HG02571 (cell line): Measurements from ENCODE around the gene GCSAM.
"Not testable (repeated sequence)": the region's sequence is repeated elsewhere in the genome, so short reads cannot be mapped to it uniquely, and the experiment has no call there.

Experiments
- ATAC-seq: cut with Tn5 transposase; IDR thresholded peaks from one replicate; pipeline ENCODE4 v1.9.1; 2021; ENCODE audit warnings: mild to moderate bottlenecking, moderate library complexity; ENCODE audit not compliant: unreplicated experiment

The GCSAM gene

DNA sequence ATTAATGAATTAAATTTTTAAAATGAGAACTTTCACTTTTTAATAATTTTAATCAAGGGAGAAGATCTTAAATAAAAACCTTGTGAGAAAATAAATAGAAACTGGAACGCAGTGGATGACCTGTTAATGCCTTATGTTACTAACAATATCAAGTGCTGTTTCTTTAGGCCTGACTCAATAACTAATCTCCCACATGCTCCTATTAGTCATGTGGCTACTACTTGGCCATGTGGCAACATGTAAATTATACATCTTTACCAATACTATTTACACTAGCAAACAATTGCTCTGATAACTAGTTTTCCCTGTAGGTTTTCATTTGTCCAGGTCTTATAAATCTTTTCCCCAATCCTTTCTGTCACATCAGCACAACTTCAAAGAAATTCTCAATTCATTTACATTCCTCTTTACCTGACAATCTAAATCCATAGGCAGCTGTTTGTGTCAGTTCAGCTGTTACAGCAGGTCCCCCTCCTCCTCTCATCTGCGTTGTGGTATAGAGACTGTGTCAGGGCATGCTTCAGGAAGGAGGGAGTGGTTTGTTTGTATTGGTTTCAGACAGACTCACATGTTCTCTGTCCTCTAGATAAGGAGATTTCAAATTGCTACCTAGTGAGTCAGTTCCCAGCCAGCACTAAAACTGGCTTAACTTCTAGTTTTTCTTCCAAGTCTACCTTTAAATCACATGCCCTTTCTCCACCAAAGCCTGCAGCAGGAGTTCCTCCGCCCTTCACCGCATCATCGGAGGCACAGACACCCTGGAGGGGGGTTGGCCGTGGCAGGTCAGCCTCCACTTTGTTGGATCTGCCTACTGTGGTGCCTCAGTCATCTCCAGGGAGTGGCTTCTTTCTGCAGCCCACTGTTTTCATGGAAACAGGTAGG is 58.2 kb downstream of the GCSAM start:
- ATAC-seq: peak; percentile 83

DNA sequence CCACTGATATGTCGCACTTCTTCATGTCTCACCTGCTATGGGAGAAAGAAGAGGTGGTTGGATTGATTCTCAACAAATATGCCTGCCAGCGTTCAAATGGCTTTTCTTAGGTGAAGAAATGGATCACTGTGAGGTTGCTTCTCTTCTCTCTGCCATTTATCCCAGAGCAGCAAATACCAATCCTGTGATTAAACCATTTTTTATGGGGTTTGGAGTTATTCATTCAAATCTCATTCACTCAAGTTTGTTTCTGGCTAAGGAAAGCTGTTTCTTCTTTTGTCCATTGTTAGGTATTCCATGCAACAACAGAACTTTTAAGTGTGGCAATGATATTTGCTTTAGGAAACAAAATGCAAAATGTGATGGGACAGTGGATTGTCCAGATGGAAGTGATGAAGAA is 59.0 kb downstream of the GCSAM start:
- no peak for ATAC-seq

DNA sequence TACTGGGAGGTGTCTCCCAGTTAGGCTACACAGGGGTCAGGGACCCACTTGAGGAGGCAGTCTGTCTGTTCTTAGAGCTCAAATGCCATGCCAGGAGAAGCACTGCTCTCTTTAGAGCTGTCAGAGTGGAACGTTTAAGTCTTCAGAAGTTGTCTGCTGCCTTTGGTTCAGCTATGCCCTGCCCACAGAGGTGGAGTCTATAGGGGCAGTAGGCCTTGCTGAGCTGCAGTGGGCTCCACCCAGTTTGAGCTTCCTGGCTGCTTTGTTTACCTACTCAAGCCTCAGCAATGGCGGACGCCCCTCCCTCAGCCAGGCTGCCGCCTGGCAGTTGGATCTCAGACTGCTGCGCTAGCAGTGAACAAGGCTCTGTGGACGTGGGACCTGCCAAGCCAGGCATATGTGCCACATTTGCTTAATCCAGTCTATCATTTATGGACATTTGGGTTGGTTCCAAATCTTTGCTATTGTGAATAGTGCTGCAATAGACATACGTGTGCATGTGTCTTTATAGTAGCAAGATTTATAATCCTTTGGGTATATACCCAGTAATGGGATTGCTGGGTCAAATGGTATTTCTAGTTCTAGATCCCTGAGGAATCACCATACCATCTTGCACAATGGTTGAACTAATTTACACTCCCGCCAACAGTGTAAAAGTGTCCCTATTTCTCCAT is 60.5 kb downstream of the GCSAM start:
- ATAC-seq: not testable (repeated sequence)
